NCI-H2227 treated with DMSO at 0.1 percent for 48 hours (cell line): ENCODE results near the gene MIOX.
A peak's percentile ranks its signal among the peaks of the same experiment; 100 is the strongest.
"Not testable (repeated sequence)": the region's sequence is repeated elsewhere in the genome, so short reads cannot be mapped to it uniquely, and the experiment has no call there.

ENCODE experiments used
- DNase-seq: peaks from one replicate; lab custom pipeline; 2025; lab: John Stamatoyannopoulos, UW

Gene MIOX

GRCh38 chr22:50529897-50530579, 43.4 kb downstream of the MIOX start, which contains the start of gene TYMP:
Gene TYMP (minus strand): TSS chr22:50530012. CDS start chr22:50529709, 303 bp downstream.
- no peak for DNase-seq

DNA sequence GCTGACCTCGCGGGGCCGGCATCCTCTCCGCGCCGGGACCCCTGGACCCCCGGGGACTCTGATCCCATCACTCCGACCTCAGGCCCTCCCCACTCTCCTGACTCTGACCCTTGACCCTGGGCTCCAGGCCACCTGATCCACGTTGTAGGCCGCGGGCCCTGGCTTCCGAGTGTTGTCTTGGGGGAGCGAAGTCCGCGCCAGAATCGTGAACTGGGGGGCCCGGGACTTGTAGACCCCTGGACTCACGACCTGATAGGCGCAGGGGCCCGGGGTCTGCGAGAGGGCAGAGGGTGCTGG, 43.9 kb downstream of the MIOX start:
- no peak for DNase-seq

DNA sequence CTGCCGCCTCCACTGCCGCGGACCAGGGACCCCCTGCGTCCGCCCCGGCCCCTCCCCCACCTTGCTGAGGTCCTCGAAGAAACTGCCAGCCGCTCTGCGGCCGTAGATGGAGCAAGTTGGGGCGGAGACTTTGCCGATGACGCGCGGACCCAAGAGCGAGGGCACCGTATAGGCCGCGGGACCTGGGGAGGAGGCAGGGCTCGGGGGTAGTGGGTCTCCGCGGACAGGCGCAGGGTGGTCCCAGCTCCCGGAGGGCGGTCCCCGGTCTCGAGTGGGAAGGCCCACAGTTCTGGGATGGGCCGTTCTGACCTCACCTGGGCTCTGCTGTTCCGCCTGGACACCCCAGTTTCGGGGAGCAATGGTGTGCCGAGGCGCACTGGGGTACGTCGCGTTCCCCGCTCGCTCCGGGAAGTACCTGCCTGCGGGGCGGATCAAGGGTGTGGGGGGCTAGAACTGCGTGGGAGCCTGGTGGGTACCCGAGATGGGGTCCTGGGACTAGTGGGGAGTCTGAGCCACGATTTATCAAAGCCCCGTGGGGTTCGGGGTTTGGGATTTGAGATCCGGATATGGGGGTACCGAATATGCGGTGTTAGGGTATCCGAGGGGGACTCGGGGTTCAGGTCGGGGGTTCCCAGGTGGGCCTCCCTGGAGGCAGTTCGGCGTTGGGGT, 44.4 kb downstream of the MIOX start:
- no peak for DNase-seq

DNA sequence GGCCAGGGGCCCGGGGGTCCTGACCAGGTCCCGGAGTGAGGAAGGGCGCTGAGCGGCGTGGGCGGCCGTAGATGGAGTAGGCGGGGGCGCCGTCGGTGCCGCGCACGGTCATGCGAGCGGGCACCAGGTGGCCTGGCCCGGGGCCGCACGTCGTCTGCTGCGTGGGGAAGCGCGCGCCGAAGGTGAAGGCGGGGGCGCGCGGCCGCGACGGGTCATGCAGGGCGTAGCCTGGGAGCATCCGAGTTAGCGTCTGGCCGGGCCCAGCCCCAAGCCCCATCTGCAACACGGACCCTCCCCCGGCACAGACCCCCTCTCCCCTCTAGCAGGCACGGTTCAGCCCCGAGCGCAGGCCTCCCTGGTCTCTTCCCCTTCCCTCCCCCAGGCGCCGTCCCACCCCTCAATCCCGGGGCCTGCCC, 44.9 kb downstream of the MIOX start:
- DNase-seq: peak; percentile 24

- DNase-seq: peak; percentile 24
These were observed 45.5 kb downstream of the MIOX start for GRCh38 chr22:50531962-50532674.

DNA sequence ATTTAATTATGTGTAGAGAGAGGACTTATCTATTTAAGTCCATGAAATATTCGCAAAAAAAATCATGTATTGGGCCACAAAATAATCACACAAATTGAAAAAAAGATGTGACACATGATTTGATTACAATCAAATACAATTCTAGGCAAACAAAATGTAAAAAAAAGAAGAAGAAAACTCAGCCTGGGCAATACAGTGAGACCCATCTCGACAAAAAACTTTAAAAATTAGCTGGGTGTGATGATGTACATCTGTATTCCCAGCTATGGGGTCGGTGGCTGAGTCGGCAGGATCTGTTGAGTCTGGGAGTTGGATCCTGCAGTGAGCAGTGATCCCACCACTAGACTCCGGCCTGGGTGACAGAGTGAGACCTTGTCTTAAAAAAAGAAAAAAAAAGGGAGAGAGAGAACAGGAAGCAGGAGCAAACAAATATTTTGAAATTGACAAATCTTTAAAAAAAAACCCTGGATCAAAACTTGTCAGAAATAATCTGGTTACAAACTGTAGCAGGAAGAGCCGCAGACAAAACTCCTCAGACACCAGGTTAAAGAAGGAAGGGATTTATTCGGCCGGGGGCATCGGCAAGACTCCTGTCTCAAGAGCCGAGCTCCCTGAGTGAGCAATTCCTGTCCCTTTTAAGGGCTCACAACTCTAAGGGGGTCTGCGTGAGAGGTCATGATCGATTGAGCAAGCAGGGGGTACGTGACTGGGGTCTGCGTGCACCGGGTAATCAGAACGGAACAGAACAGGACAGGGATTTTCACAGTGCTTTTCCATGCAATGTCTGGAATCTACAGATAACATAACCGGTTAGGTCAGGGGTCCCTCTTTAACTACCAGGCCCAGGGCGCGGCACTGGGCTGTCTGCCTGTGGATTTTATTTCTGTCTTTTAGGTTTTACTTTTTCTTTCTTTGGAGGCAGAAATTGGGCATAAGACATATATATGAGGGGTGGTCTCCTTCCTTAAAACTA, 46.5 kb downstream of the MIOX start:
- DNase-seq: no peak

DNA sequence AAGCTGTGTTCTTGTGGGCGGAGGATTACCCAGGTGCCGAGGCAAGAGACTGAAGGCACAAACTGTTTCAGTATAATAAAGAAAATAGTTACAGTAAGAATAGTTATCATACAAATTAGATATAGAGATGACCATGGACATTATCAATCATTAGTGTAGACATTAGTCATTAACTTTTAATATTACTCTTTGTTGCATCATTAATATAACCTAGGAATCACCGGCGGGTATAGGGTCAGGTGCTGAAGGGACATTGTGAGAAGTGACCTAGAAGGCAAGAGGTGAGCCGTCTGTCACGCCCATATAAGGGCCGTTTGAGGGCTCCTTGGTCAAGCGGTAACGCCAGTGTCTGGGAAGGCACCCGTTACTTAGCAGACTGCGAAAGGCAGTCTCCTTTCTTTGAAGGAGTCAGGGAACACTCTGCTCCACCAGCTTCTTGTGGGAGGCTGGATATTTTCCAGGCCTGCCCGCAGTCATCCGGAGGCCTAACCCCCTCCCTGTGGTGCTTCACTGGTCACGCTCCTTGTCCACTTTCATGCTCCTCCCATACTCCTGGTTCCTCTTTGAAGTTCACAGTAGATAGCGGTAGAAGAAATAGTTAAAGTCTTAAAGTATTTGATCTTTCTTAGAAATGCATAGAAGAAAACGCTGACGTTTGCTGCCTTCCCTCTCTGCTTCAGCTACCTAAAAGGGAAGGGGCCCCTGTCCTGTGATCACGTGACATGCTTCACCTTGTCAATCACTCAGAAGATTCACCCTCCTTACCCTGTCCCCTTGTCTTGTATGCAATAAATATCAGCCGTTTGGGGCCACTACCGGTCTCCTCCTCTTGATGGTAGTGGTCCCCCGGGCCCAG, 47.4 kb downstream of the MIOX start:
- not testable (repeated sequence) for DNase-seq

DNA sequence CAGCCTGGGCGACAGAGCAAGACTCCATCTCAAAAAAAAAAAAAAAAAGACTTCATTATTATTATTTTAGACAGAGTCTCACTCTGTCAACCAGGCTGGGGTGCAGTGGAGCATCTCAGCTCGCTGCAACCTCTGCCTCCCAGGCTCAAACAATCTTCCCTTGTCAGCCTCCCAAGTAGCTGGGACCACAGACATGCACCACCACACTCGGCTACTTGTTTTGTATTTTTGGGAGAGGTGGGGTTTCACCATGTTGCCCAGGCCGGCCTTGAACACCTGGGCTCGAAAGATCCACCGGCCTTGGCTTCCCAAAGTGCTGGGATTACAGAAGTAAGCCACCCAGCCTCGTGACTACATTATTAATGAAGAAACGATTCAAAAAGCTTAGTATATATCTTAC, 48.5 kb downstream of the MIOX start:
- no peak for DNase-seq

GRCh38 chr22:50536226-50536625, 49.6 kb downstream of the MIOX start:
- DNase-seq: no peak

GRCh38 chr22:50537765-50538164, 51.1 kb downstream of the MIOX start:
- DNase-seq: no peak
